ENCODE measurements around the gene ATP6V0C. TPM values are rescaled to one million over a fixed set of nuclear protein-coding genes. Genes with fewer than 3 reads are reported as not detected.

Gene ATP6V0C
- total RNA-seq, 1 experiment from 2014 or later, result 67.4 TPM

- Histone ChIP-seq H3K9me2 (replicated peaks; ENCODE audit: low read length) (no peaks in the 10 kb centered on the region), H3K9me3 (ENCODE audit: low read length) (no peaks in the 10 kb centered on the region), H2AFZ (ENCODE audit: low read length) (no peak overlapping the region), H3K4me2 (ENCODE audit: low read length) (no peak overlapping the region), H3K27me3 (ENCODE audit: low read length) (no peaks in the 10 kb centered on the region), H3K36me3 (ENCODE audit: low read depth, low read length) (no peaks in the 10 kb centered on the region), H3K4me3 (ENCODE audit: low read length) (no peak overlapping the region), H4K20me1 (ENCODE audit: low read length) (no peaks in the 10 kb centered on the region), H3F3A (ENCODE audit: low read length, unreplicated experiment) (no peaks in the 10 kb centered on the region), H3K9ac (ENCODE audit: low read length) (no peak overlapping the region), H3K4me1 (ENCODE audit: insufficient read depth, low read length) (no peaks in the 10 kb centered on the region), H3K27ac (ENCODE audit: low read length) (no peak overlapping the region), H3K79me2 (ENCODE audit: low read length) (no peaks in the 10 kb centered on the region)
- BruUV-seq (replicated peaks), result no TSS peak
- ATAC-seq (no peak), DNase-seq (no peak)
- TF ChIP-seq CTCF (conservative IDR thresholded peaks at IDR 0.05; ENCODE audit: low read depth, low read length) (no peak), EZH2phosphoT487 (IDR thresholded peaks at IDR 0.05; ENCODE audit: borderline replicate concordance, low read length) (no peak), EZH2 (IDR thresholded peaks at IDR 0.05; ENCODE audit: low read length, unreplicated experiment) (no peak)
- intact Hi-C loops (cut with micrococcal nuclease), result no loop called here
- ChIA-PET CTCF (no interaction called here), POLR2A (ENCODE audit: unreplicated experiment) (no interaction called here)
These were observed 24.2 kb upstream of the ATP6V0C start for GRCh38 chr16:2489581-2489980.

GRCh38 chr16:2490190-2491105 is 23.3 kb upstream of the ATP6V0C start:
- BruUV-seq (replicated peaks), result no TSS peak
- Histone ChIP-seq H2AFZ (ENCODE audit: low read length) (no peak overlapping the region), H3K9ac (ENCODE audit: low read length) (no peak overlapping the region), H4K20me1 (ENCODE audit: low read length) (no peaks in the 10 kb centered on the region), H3F3A (ENCODE audit: low read length, unreplicated experiment) (no peaks in the 10 kb centered on the region), H3K79me2 (ENCODE audit: low read length) (no peaks in the 10 kb centered on the region), H3K4me3 (ENCODE audit: low read length) (no peak overlapping the region), H3K27ac (ENCODE audit: low read length) (no peak overlapping the region), H3K4me2 (ENCODE audit: low read length) (no peak overlapping the region), H3K9me3 (ENCODE audit: low read length) (no peaks in the 10 kb centered on the region), H3K9me2 (replicated peaks; ENCODE audit: low read length) (no peaks in the 10 kb centered on the region), H3K27me3 (ENCODE audit: low read length) (no peaks in the 10 kb centered on the region), H3K4me1 (ENCODE audit: insufficient read depth, low read length) (no peaks in the 10 kb centered on the region), H3K36me3 (ENCODE audit: low read depth, low read length) (no peaks in the 10 kb centered on the region)
- ChIA-PET CTCF (no interaction called here), POLR2A (ENCODE audit: unreplicated experiment) (no interaction called here)
- intact Hi-C loops (cut with micrococcal nuclease), result no loop called here
- TF ChIP-seq EZH2phosphoT487 (IDR thresholded peaks at IDR 0.05; ENCODE audit: borderline replicate concordance, low read length), result no peak
- no peak for TF ChIP-seq CTCF (conservative IDR thresholded peaks at IDR 0.05; ENCODE audit: low read depth, low read length)
- TF ChIP-seq EZH2 (IDR thresholded peaks at IDR 0.05; ENCODE audit: low read length, unreplicated experiment), result no peak
- ATAC-seq, result no peak
- DNase-seq, result no peak

- H3K79me2 ChIP-seq (ENCODE audit: low read length), result no peaks in the 10 kb centered on the region
- ChIA-PET CTCF (no interaction called here), POLR2A (ENCODE audit: unreplicated experiment) (no interaction called here)
- H3K9me2 ChIP-seq (replicated peaks; ENCODE audit: low read length), result no peaks in the 10 kb centered on the region
- TF ChIP-seq CTCF (conservative IDR thresholded peaks at IDR 0.05; ENCODE audit: low read depth, low read length) (no peak), EZH2 (IDR thresholded peaks at IDR 0.05; ENCODE audit: low read length, unreplicated experiment) (no peak), EZH2phosphoT487 (IDR thresholded peaks at IDR 0.05; ENCODE audit: borderline replicate concordance, low read length) (no peak)
- H3F3A ChIP-seq (ENCODE audit: low read length, unreplicated experiment), result no peaks in the 10 kb centered on the region
- no peaks in the 10 kb centered on the region for H3K9me3 ChIP-seq (ENCODE audit: low read length)
- no peaks in the 10 kb centered on the region for H3K4me1 ChIP-seq (ENCODE audit: insufficient read depth, low read length)
- H3K27ac ChIP-seq (ENCODE audit: low read length), result no peak overlapping the region
- H3K9ac ChIP-seq (ENCODE audit: low read length), result no peak overlapping the region
- BruUV-seq (replicated peaks), result no TSS peak
- DNase-seq (no peak), ATAC-seq (no peak)
- intact Hi-C loops (cut with micrococcal nuclease), result no loop called here
- no peak overlapping the region for H3K4me3 ChIP-seq (ENCODE audit: low read length)
- H3K4me2 ChIP-seq (ENCODE audit: low read length), result no peak overlapping the region
- H3K36me3 ChIP-seq (ENCODE audit: low read depth, low read length), result no peaks in the 10 kb centered on the region
- no peaks in the 10 kb centered on the region for H3K27me3 ChIP-seq (ENCODE audit: low read length)
- H2AFZ ChIP-seq (ENCODE audit: low read length), result no peak overlapping the region
- no peaks in the 10 kb centered on the region for H4K20me1 ChIP-seq (ENCODE audit: low read length)
These were observed 21.5 kb upstream of the ATP6V0C start for GRCh38 chr16:2492292-2492691.

All from PC-3 (cell line).